GDM1 (cell line): Measurements from ENCODE around the gene CDHR5.

Source experiments
- DNase-seq: peaks from one replicate; lab custom pipeline; 2025; lab: John Stamatoyannopoulos, UW

Gene CDHR5

GRCh38 chr11:610146-610801 is 14.5 kb downstream of the CDHR5 start:
- no peak for DNase-seq

- no peak for DNase-seq
These were observed 15.4 kb downstream of the CDHR5 start for GRCh38 chr11:609341-609811.

GRCh38 chr11:608791-609251 is 15.9 kb downstream of the CDHR5 start:
- DNase-seq = no peak

- DNase-seq = no peak
These were observed 16.6 kb downstream of the CDHR5 start for GRCh38 chr11:607971-608659.

GRCh38 chr11:607020-607780 is 17.6 kb downstream of the CDHR5 start:
- DNase-seq = no peak

- no peak for DNase-seq
These were observed 18.5 kb downstream of the CDHR5 start for GRCh38 chr11:606245-606644.

GRCh38 chr11:605286-606129 is 19.2 kb downstream of the CDHR5 start:
- no peak for DNase-seq

- no peak for DNase-seq
These were observed 21.6 kb downstream of the CDHR5 start for GRCh38 chr11:603154-603553.

- no peak for DNase-seq
These were observed 23.0 kb downstream of the CDHR5 start for GRCh38 chr11:601573-602245.

- no peak for DNase-seq
These were observed 26.6 kb downstream of the CDHR5 start for GRCh38 chr11:598005-598680.

- no peak for DNase-seq
These were observed 27.5 kb downstream of the CDHR5 start for GRCh38 chr11:597166-597725.

- peak; percentile 39 for DNase-seq
These were observed 28.4 kb downstream of the CDHR5 start for GRCh38 chr11:596374-596773.

- no peak for DNase-seq
These were observed 29.4 kb downstream of the CDHR5 start for GRCh38 chr11:595400-595799.

- DNase-seq = no peak
These were observed 31.4 kb downstream of the CDHR5 start for GRCh38 chr11:593347-593746.

- no peak for DNase-seq
These were observed 31.8 kb downstream of the CDHR5 start for GRCh38 chr11:592918-593317.

- no peak for DNase-seq
These were observed 32.3 kb downstream of the CDHR5 start for GRCh38 chr11:592501-592900.

- DNase-seq = no peak
These were observed 33.8 kb downstream of the CDHR5 start for GRCh38 chr11:590997-591396.

GRCh38 chr11:589798-590197 is 35.0 kb downstream of the CDHR5 start:
- no peak for DNase-seq

- no peak for DNase-seq
These were observed 36.8 kb downstream of the CDHR5 start for GRCh38 chr11:587978-588380.

GRCh38 chr11:587546-587945 is 37.2 kb downstream of the CDHR5 start:
- DNase-seq = no peak
